A673 (cell line): ENCODE results near the gene MPZL1. TPM values are rescaled to one million over a fixed set of nuclear protein-coding genes. Genes with fewer than 3 reads are reported as not detected.

Experiments used
- BruUV-seq: library from RNA; stranded (reverse); fragments of 400-500 nt; replicated peaks from 2 replicates; lab custom pipeline; 2021; lab: Mats Ljungman, UMichigan
- CTCF ChIA-PET: fragments of 300-600 bp; sonication (Branson Sonifier 250); formaldehyde crosslinking; loops from one replicate; lab custom pipeline; 2022; ENCODE audit warnings: antibody characterized with exemption; lab: Charles Lee
- POLR2A ChIA-PET: fragments of 300-600 bp; sonication (Branson Sonifier 250); formaldehyde crosslinking; loops from one replicate; lab custom pipeline; 2022; ENCODE audit warnings: antibody characterized with exemption; ENCODE audit not compliant: low non-redundant PET; lab: Charles Lee
- DNase-seq: peaks from one replicate; pipeline ENCODE4 v3.0.0-alpha.2; 2015; ENCODE audit warnings: low spot score
- H3K27ac ChIP-seq: fragments of 200-600 bp; sonication (generic); 2 replicates; pipeline ENCODE4 v1.5.1; 2016; ENCODE audit warnings: mixed run types, low read depth, mild to moderate bottlenecking, mixed read lengths, antibody characterized with exemption, low read length; ENCODE audit not compliant: poor library complexity, severe bottlenecking
- H3K27me3 ChIP-seq: fragments of 200-600 bp; sonication (generic); replicated peaks from 2 replicates; pipeline ENCODE4 v1.6.1; 2017; ENCODE audit warnings: mixed run types, low read depth, mild to moderate bottlenecking, mixed read lengths, antibody characterized with exemption, low read length; ENCODE audit not compliant: insufficient read depth, poor library complexity
- H3K36me3 ChIP-seq: fragments of 200-600 bp; sonication (generic); 2 replicates; pipeline ENCODE4 v1.6.1; 2016; ENCODE audit warnings: mixed run types, mild to moderate bottlenecking, mixed read lengths, antibody characterized with exemption, low read length; ENCODE audit not compliant: insufficient read depth, poor library complexity, severe bottlenecking
- H3K4me1 ChIP-seq: fragments of 200-600 bp; sonication (generic); 2 replicates; pipeline ENCODE4 v1.6.1; 2017; ENCODE audit warnings: mixed run types, mild to moderate bottlenecking, mixed read lengths, antibody characterized with exemption, low read length; ENCODE audit not compliant: insufficient read depth, poor library complexity, severe bottlenecking
- H3K4me3 ChIP-seq: fragments of 200-600 bp; sonication (generic); 2 replicates; pipeline ENCODE4 v1.5.1; 2016; ENCODE audit warnings: low read depth, mixed run types, mild to moderate bottlenecking, mixed read lengths, low read length; ENCODE audit not compliant: poor library complexity, severe bottlenecking
- H3K9me3 ChIP-seq: fragments of 200-600 bp; sonication (generic); 2 replicates; pipeline ENCODE4 v1.6.1; 2016; ENCODE audit warnings: mixed run types, low read depth, mild to moderate bottlenecking, mixed read lengths, antibody characterized with exemption, low read length; ENCODE audit not compliant: poor library complexity, severe bottlenecking
- EZH2 ChIP-seq: fragments of 200-600 bp; sonication (generic); IDR thresholded peaks from 2 replicates; pipeline ENCODE4 v1.6.1; 2017; ENCODE audit warnings: borderline replicate concordance, low read depth, mild to moderate bottlenecking, mixed read lengths, antibody characterized with exemption, low read length; ENCODE audit not compliant: poor library complexity, severe bottlenecking
- intact Hi-C: fragments of 100-400 bp; cut with micrococcal nuclease; formaldehyde crosslinking; loops from one replicate; pipeline ENCODE4 v1.10.0; 2022; ENCODE audit not compliant: unreplicated experiment
- total RNA-seq: library from RNA; stranded (reverse); gene quantifications from 2 replicates; pipeline ENCODE4 v1.2.3, GENCODE V29; 2021
- TF ChIP-seq, protein P1 (sequence below): fragments of 300-800, 200-600 bp; sonication (generic); conservative IDR thresholded peaks from 2 replicates; pipeline ENCODE4 v1.5.1; 2017; ENCODE audit warnings: low read depth, mild to moderate bottlenecking, antibody characterized with exemption, low read length, moderate library complexity, mixed read lengths

MPZL1 gene
- total RNA-seq, 1 experiment from 2014 or later = 87.8 TPM

DNA sequence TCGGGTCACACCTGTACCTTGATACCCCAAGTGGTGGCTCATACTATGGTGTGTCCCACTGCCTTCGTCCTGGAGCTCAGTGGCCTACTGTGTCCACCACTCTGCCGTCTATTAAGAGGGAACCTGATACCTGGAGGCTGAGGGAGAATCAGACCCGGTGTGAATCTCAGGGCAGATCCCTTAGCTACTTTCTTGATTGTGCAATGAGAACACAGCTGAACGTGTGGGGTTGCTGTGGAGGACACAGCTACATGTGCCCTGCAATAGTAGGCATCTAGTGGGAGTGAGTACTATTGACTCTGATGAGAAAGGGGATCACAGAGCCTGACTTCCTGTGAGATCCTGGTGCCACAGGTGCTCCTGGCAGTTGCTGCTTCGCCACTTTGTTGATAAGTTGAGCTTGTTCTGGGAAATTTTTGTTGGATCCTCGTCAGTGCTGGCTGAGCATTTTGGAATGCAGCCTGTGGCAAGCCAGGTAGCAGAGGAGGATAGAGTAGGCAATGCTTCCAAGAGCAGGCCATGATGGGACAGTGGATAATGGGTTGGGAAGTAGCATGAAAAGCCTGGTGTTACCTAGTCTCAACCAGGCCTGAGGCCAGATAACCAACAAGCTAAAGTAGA, 28.2 kb upstream of the MPZL1 start:
- ChIA-PET POLR2A (no interaction called here), CTCF (no interaction called here)
- Histone ChIP-seq H3K27me3 (no peaks in the 10 kb centered on the region), H3K4me1 (no peaks in the 10 kb centered on the region), H3K36me3 (no peaks in the 10 kb centered on the region), H3K27ac (no peak overlapping the region), H3K9me3 (no peaks in the 10 kb centered on the region), H3K4me3 (no peak overlapping the region)
- DNase-seq = no peak
- TF ChIP-seq, protein P1, sequence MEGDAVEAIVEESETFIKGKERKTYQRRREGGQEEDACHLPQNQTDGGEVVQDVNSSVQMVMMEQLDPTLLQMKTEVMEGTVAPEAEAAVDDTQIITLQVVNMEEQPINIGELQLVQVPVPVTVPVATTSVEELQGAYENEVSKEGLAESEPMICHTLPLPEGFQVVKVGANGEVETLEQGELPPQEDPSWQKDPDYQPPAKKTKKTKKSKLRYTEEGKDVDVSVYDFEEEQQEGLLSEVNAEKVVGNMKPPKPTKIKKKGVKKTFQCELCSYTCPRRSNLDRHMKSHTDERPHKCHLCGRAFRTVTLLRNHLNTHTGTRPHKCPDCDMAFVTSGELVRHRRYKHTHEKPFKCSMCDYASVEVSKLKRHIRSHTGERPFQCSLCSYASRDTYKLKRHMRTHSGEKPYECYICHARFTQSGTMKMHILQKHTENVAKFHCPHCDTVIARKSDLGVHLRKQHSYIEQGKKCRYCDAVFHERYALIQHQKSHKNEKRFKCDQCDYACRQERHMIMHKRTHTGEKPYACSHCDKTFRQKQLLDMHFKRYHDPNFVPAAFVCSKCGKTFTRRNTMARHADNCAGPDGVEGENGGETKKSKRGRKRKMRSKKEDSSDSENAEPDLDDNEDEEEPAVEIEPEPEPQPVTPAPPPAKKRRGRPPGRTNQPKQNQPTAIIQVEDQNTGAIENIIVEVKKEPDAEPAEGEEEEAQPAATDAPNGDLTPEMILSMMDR = no peak
- TF ChIP-seq EZH2 = no peak
- intact Hi-C loops = no loop called here
- no TSS peak for BruUV-seq

DNA sequence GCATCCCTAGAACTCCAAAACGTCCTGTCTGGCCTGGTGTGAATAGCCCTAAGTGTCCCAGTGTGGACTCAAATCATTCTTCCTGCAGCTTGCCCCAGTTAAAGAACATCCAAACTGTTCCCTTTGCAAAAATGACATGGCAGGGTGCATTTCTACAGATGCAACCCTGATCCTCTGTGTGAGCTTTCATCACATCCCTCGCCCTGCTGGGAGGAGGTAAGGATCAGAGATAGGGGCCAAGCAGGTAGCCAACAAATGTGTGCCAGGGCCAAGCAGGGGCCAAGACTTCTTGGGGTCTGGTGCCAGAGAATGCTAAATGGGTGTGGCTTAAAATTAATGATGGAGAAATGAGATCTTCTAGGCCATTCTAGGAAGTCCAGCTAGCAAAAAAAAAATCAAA, 27.1 kb upstream of the MPZL1 start:
- no peaks in the 10 kb centered on the region for H3K36me3 ChIP-seq
- no peaks in the 10 kb centered on the region for H3K4me1 ChIP-seq
- intact Hi-C loops = no loop called here
- BruUV-seq = no TSS peak
- no peak for DNase-seq
- TF ChIP-seq EZH2 = no peak
- TF ChIP-seq, protein P1 = no peak
- CTCF ChIA-PET = no interaction called here
- H3K27ac ChIP-seq = no peak overlapping the region
- no peaks in the 10 kb centered on the region for H3K9me3 ChIP-seq
- POLR2A ChIA-PET = no interaction called here
- no peaks in the 10 kb centered on the region for H3K27me3 ChIP-seq
- no peak overlapping the region for H3K4me3 ChIP-seq

DNA sequence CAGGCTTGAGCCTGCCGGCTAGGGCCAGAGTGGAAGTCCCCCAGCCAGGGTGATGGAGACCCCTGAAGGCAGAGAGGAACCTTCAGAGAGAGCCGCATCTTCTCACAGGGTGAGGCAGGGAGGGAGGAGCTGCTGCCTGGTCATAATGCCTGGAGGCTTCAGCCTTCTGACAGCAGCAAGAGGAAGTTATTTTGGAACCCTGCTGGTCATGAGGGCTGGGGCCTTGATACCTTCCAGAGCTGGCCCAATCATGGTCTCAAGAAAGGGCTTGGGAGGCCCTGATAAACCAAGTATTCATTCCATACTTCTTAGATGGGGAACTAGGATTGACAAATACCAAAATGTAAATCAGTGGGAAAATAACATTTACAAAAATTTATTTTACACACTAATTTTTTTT, 26.6 kb upstream of the MPZL1 start:
- CTCF ChIA-PET = no interaction called here
- no peak overlapping the region for H3K4me3 ChIP-seq
- H3K27ac ChIP-seq = no peak overlapping the region
- POLR2A ChIA-PET = no interaction called here
- TF ChIP-seq EZH2 = no peak
- TF ChIP-seq, protein P1 = no peak
- no TSS peak for BruUV-seq
- DNase-seq = no peak
- no peaks in the 10 kb centered on the region for H3K9me3 ChIP-seq
- H3K36me3 ChIP-seq = no peaks in the 10 kb centered on the region
- intact Hi-C loops = no loop called here
- no peaks in the 10 kb centered on the region for H3K27me3 ChIP-seq
- no peaks in the 10 kb centered on the region for H3K4me1 ChIP-seq
